K562 (cell line): Measurements from ENCODE around the gene COQ10B. TPM values are rescaled to one million over a fixed set of nuclear protein-coding genes. Genes with fewer than 3 reads are reported as not detected.

Experiments
- CBX3 ChIP-seq, 2 experiments: IDR thresholded peaks; 1 replicate in 1 of 2; 2 replicates in 1 of 2; pipeline ENCODE4 v1.6.1; 2012; ENCODE audit warnings: inconsistent platforms in 2 of 2, low read length in 2 of 2, borderline replicate concordance in 1 of 2, control low read depth in 1 of 2
- CHD2 ChIP-seq: IDR thresholded peaks from 2 replicates; pipeline ENCODE4 v1.6.1; 2011; ENCODE audit warnings: low read depth, low read length
- DIDO1 ChIP-seq: fragments of 450-650 bp; IDR thresholded peaks from 2 replicates; pipeline ENCODE4 v1.6.1; 2016; ENCODE audit warnings: low read depth, missing biosample characterization, missing genetic modification characterization
- FOXK1 ChIP-seq: sonication (generic); formaldehyde crosslinking; IDR thresholded peaks from 2 replicates; pipeline ENCODE4 v1.8.0; 2022; ENCODE audit warnings: missing genetic modification reagents, mild to moderate bottlenecking, borderline replicate concordance
- HMBOX1 ChIP-seq: sonication (generic); IDR thresholded peaks from 2 replicates; pipeline ENCODE4 v1.6.1; 2016
- MAFG ChIP-seq: fragments of 450-650 bp; conservative IDR thresholded peaks from 2 replicates; pipeline ENCODE4 v1.6.1; 2016; ENCODE audit warnings: missing genetic modification characterization, missing compliant biosample characterization
- MTA1 ChIP-seq: fragments of 450-650 bp; IDR thresholded peaks from 2 replicates; pipeline ENCODE4 v1.6.1; 2017; ENCODE audit warnings: borderline replicate concordance
- NCOA1 ChIP-seq: fragments of 450-650 bp; IDR thresholded peaks from 2 replicates; pipeline ENCODE4 v1.6.1; 2016; ENCODE audit warnings: low read depth
- SOX6 ChIP-seq: fragments of 450-650 bp; IDR thresholded peaks from 2 replicates; pipeline ENCODE4 v1.6.1; 2014; ENCODE audit warnings: mild to moderate bottlenecking
- TEAD1 ChIP-seq, 2 experiments: fragments of 450-650 bp in 1 of 2; sonication (generic) in 1 of 2; formaldehyde crosslinking; IDR thresholded peaks; 2 replicates each; pipeline versions ENCODE4 v1.4.0 to v1.8.0; 2020 to 2022; ENCODE audit warnings: mild to moderate bottlenecking in 2 of 2, missing genetic modification reagents in 1 of 2
- ZNF184 ChIP-seq: sonication (generic); formaldehyde crosslinking; IDR thresholded peaks from 2 replicates; pipeline ENCODE4 v1.5.0; 2020; ENCODE audit warnings: missing genetic modification reagents
- ZNF280A ChIP-seq: fragments of 450-650 bp; IDR thresholded peaks from 2 replicates; pipeline ENCODE4 v1.6.1; 2018; ENCODE audit warnings: mild to moderate bottlenecking, low read depth; ENCODE audit not compliant: partially characterized antibody
- polyA plus RNA-seq, 8 experiments: library from polyadenylated mRNA; depleted of rRNA in 4 of 8; stranded (reverse) in 5 of 8; unstranded in 3 of 8; fragments of >200 nt; fragmentation: Nextera tagmentation in 2 of 8; fragmentation: Illumina TruSeq in 1 of 8; extraction: Ambion mirVana in 2 of 8; extraction: Trizol in 1 of 8; gene quantifications; 2 replicates each; pipeline versions ENCODE4 v1.2.1 to v1.2.3, GENCODE V29; 2011 to 2014; ENCODE audit warnings: inconsistent platforms in 1 of 8, missing spikeins in 1 of 8
- total RNA-seq, 7 experiments: library from RNA; depleted of rRNA in 6 of 7; stranded (reverse); fragments of >200 nt in 6 of 7; fragmentation: Illumina TruSeq in 2 of 7; extraction: Trizol in 2 of 7; gene quantifications; 2 replicates each; pipeline versions ENCODE4 v1.2.1 to v1.2.3, GENCODE V29; 2011 to 2021; ENCODE audit warnings: low replicate concordance in 1 of 7
- TF ChIP-seq, protein P1 (sequence below), 2 experiments: IDR thresholded peaks; 2 replicates each; pipeline ENCODE4 v1.6.1; 2012; ENCODE audit warnings: improper control_type of control experiment in 2 of 2, low read depth in 2 of 2, low read length in 2 of 2, borderline replicate concordance in 1 of 2
- TF ChIP-seq, protein P2 (sequence below): sonication (generic); formaldehyde crosslinking; IDR thresholded peaks from 2 replicates; pipeline ENCODE4 v1.8.1; 2022; ENCODE audit warnings: missing genetic modification reagents
- TF ChIP-seq, protein P3 (sequence below): fragments of 250-450 bp; sonication (Bioruptor Pico); IDR thresholded peaks from 2 replicates; pipeline ENCODE4 v1.8.0; 2021; ENCODE audit warnings: mild to moderate bottlenecking, moderate library complexity
- TF ChIP-seq, protein P4 (sequence below): sonication (generic); formaldehyde crosslinking; IDR thresholded peaks from 2 replicates; pipeline ENCODE4 v1.4.0; 2020; ENCODE audit warnings: mild to moderate bottlenecking, missing genetic modification reagents

The COQ10B gene
- total and polyA plus RNA-seq, 9 of the 15 experiments (the other 6 are each of a cell fraction or from before 2014, with no cell fraction given) = 3.1 to 13.1 (median 7.7) TPM

DNA sequence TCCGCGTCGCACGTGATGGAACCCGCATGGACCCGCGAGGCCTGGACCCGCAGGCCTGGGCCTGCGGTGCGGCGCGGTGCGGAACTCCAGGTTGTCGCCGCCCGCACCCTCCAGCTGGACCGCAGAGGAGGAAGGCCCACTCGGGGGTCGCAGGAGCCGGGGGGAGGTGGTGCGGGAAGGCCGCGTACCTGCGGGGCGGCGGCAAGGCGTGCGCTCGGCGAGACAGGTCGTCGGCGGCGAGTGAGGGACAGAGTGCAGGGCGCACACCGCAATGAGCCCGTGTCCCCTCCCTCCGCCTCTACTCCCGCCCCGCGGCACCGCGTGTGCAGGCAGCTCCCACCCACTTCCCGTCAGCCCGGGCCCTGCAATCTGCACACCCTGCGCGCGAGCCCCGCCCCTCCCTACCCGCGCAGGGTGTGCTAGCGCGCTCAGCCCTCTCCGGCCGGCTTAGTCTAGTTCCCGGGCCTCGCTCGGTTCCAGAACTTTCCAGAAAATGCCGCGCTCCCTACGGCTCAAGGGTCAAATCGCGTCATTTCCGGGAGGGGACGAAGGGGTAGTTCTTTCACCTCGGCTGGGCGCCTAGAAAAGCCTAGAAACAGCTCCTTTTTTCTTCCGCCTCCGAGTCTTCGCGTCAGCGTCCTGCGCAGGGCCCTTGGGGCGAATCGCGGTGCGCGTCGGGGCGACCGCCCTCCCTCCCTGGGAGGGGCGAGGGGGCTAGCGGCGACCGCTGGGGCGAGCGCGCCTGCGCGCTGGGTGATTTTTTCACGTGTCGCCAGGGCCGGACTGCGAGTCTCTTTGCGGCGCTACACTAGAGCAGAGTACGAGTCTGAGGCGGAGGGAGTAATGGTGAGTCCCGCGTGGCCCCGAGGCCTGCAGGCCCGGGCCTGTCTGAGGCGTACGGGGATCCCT is 46.5 kb downstream of the COQ10B start, which contains the start of the genes HSPD1 and HSPE1 (continued):
- TF ChIP-seq, protein P1, sequence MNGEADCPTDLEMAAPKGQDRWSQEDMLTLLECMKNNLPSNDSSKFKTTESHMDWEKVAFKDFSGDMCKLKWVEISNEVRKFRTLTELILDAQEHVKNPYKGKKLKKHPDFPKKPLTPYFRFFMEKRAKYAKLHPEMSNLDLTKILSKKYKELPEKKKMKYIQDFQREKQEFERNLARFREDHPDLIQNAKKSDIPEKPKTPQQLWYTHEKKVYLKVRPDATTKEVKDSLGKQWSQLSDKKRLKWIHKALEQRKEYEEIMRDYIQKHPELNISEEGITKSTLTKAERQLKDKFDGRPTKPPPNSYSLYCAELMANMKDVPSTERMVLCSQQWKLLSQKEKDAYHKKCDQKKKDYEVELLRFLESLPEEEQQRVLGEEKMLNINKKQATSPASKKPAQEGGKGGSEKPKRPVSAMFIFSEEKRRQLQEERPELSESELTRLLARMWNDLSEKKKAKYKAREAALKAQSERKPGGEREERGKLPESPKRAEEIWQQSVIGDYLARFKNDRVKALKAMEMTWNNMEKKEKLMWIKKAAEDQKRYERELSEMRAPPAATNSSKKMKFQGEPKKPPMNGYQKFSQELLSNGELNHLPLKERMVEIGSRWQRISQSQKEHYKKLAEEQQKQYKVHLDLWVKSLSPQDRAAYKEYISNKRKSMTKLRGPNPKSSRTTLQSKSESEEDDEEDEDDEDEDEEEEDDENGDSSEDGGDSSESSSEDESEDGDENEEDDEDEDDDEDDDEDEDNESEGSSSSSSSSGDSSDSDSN (IDR thresholded peaks at IDR 0.05; ENCODE audit: borderline replicate concordance in 1 of 2, low read depth in 2 of 2, low read length in 2 of 2) = 0 out of 4 replicates have a peak, but pooled peaks of 1 of the 2 experiments have one; percentile 13
- TF ChIP-seq TEAD1 (CRISPR knock-in tag; IDR thresholded peaks at IDR 0.05) = peak in 1 of 2 experiments; percentile 84; a peak in 2 of 4 replicates
- TF ChIP-seq SOX6 = peak; percentile 32; the same call in 1 of the 2 replicates
- TF ChIP-seq, protein P2, sequence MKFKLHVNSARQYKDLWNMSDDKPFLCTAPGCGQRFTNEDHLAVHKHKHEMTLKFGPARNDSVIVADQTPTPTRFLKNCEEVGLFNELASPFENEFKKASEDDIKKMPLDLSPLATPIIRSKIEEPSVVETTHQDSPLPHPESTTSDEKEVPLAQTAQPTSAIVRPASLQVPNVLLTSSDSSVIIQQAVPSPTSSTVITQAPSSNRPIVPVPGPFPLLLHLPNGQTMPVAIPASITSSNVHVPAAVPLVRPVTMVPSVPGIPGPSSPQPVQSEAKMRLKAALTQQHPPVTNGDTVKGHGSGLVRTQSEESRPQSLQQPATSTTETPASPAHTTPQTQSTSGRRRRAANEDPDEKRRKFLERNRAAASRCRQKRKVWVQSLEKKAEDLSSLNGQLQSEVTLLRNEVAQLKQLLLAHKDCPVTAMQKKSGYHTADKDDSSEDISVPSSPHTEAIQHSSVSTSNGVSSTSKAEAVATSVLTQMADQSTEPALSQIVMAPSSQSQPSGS (CRISPR knock-in tag) = no peak
- TF ChIP-seq FOXK1 (CRISPR knock-in tag) = peak; percentile 83
- peak; percentile 62; the same call in 1 of the 2 replicates for TF ChIP-seq CHD2
- TF ChIP-seq CBX3 (IDR thresholded peaks at IDR 0.05; ENCODE audit: borderline replicate concordance in 1 of 2, low read length in 2 of 2) = peak in 1 of 2 experiments; percentile 58; a peak in 1 of 3 replicates
- TF ChIP-seq MTA1 = peak; percentile 77
- TF ChIP-seq ZNF280A = no peak
- TF ChIP-seq ZNF184 = no peak
- TF ChIP-seq, protein P3, sequence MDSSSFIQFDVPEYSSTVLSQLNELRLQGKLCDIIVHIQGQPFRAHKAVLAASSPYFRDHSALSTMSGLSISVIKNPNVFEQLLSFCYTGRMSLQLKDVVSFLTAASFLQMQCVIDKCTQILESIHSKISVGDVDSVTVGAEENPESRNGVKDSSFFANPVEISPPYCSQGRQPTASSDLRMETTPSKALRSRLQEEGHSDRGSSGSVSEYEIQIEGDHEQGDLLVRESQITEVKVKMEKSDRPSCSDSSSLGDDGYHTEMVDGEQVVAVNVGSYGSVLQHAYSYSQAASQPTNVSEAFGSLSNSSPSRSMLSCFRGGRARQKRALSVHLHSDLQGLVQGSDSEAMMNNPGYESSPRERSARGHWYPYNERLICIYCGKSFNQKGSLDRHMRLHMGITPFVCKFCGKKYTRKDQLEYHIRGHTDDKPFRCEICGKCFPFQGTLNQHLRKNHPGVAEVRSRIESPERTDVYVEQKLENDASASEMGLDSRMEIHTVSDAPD (CRISPR knock-in tag) = no peak
- TF ChIP-seq HMBOX1 = no peak
- no peak for TF ChIP-seq MAFG (tag)
- TF ChIP-seq, protein P4, sequence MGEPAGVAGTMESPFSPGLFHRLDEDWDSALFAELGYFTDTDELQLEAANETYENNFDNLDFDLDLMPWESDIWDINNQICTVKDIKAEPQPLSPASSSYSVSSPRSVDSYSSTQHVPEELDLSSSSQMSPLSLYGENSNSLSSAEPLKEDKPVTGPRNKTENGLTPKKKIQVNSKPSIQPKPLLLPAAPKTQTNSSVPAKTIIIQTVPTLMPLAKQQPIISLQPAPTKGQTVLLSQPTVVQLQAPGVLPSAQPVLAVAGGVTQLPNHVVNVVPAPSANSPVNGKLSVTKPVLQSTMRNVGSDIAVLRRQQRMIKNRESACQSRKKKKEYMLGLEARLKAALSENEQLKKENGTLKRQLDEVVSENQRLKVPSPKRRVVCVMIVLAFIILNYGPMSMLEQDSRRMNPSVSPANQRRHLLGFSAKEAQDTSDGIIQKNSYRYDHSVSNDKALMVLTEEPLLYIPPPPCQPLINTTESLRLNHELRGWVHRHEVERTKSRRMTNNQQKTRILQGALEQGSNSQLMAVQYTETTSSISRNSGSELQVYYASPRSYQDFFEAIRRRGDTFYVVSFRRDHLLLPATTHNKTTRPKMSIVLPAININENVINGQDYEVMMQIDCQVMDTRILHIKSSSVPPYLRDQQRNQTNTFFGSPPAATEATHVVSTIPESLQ = 0 out of 2 replicates have a peak, but pooled peaks have one; percentile 55
- TF ChIP-seq DIDO1 = peak; percentile 26; the same call in 1 of the 2 replicates
- TF ChIP-seq NCOA1 = peak; percentile 83
